SK-N-SH treated with all-trans-retinoic acid at 6 μM for 48 hours (cell line): ENCODE data around the gene SRA1.

Source experiments
- ARNTL ChIP-seq: fragments of 450-650 bp; formaldehyde crosslinking; IDR thresholded peaks from 2 replicates; pipeline ENCODE4 v1.5.0; 2020; ENCODE audit warnings: low read depth, mild to moderate bottlenecking, moderate library complexity, borderline replicate concordance
- TF ChIP-seq, protein P1 (sequence below): fragments of 250-450 bp; sonication (Bioruptor Pico); IDR thresholded peaks from 2 replicates; pipeline ENCODE4 v1.8.0; 2020; ENCODE audit warnings: mild to moderate bottlenecking, moderate library complexity, borderline replicate concordance

- TF ChIP-seq, protein P1, sequence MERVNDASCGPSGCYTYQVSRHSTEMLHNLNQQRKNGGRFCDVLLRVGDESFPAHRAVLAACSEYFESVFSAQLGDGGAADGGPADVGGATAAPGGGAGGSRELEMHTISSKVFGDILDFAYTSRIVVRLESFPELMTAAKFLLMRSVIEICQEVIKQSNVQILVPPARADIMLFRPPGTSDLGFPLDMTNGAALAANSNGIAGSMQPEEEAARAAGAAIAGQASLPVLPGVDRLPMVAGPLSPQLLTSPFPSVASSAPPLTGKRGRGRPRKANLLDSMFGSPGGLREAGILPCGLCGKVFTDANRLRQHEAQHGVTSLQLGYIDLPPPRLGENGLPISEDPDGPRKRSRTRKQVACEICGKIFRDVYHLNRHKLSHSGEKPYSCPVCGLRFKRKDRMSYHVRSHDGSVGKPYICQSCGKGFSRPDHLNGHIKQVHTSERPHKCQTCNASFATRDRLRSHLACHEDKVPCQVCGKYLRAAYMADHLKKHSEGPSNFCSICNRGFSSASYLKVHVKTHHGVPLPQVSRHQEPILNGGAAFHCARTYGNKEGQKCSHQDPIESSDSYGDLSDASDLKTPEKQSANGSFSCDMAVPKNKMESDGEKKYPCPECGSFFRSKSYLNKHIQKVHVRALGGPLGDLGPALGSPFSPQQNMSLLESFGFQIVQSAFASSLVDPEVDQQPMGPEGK (CRISPR knock-in tag): no peak
- no peak for TF ChIP-seq ARNTL
Observed at GRCh38 chr5:140591747-140592372, 34.6 kb upstream of the SRA1 start.
